Measurements from ENCODE around the gene IDS.

DNA sequence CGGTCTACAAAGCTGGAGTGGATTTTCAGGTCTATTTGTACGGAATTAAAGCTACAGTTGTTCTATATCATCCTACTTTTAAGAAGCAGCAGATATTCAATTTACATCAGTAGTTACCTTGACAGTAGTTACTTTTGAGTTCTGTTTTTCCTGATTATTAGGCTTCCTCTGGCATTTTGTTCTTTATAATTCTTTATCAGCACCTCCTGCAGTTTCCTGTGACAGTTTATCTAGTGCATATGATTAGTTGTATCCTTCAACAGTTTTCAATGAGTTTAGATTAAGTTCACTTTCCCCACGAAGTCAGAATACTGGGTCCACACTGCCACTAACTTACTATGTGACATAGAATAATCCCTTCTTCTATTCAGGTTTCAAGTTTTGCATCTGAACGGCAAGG lies 71.7 kb downstream of the IDS start:
- TF ChIP-seq, protein P1, sequence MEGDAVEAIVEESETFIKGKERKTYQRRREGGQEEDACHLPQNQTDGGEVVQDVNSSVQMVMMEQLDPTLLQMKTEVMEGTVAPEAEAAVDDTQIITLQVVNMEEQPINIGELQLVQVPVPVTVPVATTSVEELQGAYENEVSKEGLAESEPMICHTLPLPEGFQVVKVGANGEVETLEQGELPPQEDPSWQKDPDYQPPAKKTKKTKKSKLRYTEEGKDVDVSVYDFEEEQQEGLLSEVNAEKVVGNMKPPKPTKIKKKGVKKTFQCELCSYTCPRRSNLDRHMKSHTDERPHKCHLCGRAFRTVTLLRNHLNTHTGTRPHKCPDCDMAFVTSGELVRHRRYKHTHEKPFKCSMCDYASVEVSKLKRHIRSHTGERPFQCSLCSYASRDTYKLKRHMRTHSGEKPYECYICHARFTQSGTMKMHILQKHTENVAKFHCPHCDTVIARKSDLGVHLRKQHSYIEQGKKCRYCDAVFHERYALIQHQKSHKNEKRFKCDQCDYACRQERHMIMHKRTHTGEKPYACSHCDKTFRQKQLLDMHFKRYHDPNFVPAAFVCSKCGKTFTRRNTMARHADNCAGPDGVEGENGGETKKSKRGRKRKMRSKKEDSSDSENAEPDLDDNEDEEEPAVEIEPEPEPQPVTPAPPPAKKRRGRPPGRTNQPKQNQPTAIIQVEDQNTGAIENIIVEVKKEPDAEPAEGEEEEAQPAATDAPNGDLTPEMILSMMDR (conservative IDR thresholded peaks at IDR 0.05) = no peak
- no peak for TF ChIP-seq ZFX (IDR thresholded peaks at IDR 0.05)
